ENCODE data around the gene PLXNC1.

PLXNC1 gene

DNA sequence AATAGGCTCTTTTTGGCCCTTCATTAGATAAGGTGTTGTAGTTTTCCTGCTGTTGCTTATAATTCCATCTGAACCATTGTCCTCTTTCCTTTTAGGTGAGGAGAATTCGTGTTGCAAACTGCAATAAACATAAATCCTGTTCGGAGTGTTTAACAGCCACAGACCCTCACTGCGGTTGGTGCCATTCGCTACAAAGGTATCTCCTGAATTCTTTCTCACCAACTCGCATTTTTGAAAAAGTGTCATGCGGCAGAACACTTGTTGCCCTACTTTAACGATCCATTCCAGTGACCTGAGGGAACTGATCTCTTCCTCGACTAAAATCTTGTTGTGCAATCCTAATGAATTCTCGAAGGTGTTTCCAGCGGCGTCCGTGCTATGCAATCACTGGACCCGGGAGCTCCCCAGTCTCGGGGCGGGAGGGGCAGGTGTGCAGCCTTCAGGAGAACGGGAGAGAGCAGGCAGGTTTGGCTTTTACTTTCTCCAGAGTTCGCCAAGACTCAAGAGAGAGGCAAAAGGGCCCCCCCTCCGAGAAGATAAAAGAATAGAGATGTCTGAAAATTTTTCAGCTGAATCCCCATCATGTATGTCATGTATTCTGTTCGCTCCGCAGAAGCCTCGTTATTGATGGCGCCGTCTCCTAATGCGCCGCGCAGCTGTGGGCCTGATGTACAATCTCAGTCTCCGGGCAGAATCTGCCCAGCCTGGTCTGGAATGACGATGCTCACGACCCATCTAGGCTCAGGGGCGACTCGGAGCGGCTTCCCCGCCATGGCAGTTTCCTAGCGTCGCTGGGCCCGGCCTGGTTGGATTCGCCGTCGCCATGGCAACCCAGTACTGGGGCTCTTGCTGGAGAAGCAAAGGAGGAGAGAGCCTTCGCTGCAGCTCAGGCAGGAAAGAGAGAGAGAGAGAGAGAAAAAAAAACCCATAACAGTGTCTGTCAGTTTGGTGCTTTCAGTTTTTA, 38.2 kb downstream of the PLXNC1 start:
- Histone ChIP-seq H3K36me3 (ENCODE audit: control insufficient read depth, insufficient read depth, low read length) (peaks cover 3% of the 10 kb centered on the region), H3K4me1 (ENCODE audit: control insufficient read depth, insufficient read depth, low read length, poor library complexity, severe bottlenecking) (no peaks in the 10 kb centered on the region), H3K9me3 (ENCODE audit: control insufficient read depth, low read length) (no peaks in the 10 kb centered on the region), H3K27me3 (replicated peaks; ENCODE audit: control insufficient read depth, insufficient read depth, low read length, poor library complexity, severe bottlenecking) (no peaks in the 10 kb centered on the region), H3K4me3 (ENCODE audit: insufficient read depth, low read depth, low read length, poor library complexity, severe bottlenecking) (no peak overlapping the region), H3K27ac (ENCODE audit: insufficient read depth, low read length, poor library complexity, severe bottlenecking) (no peak overlapping the region)
- DNase-seq, result no peak

GRCh38 chr12:94187361-94187760, 39.0 kb downstream of the PLXNC1 start:
- no peak for DNase-seq
- no peaks in the 10 kb centered on the region for H3K27me3 ChIP-seq (replicated peaks; ENCODE audit: control insufficient read depth, insufficient read depth, low read length, poor library complexity, severe bottlenecking)
- no peak overlapping the region for H3K27ac ChIP-seq (ENCODE audit: insufficient read depth, low read length, poor library complexity, severe bottlenecking)
- no peaks in the 10 kb centered on the region for H3K9me3 ChIP-seq (ENCODE audit: control insufficient read depth, low read length)
- peaks cover 6% of the 10 kb centered on the region for H3K36me3 ChIP-seq (ENCODE audit: control insufficient read depth, insufficient read depth, low read length)
- H3K4me1 ChIP-seq (ENCODE audit: control insufficient read depth, insufficient read depth, low read length, poor library complexity, severe bottlenecking), result no peaks in the 10 kb centered on the region
- H3K4me3 ChIP-seq (ENCODE audit: insufficient read depth, low read depth, low read length, poor library complexity, severe bottlenecking), result no peak overlapping the region

DNA sequence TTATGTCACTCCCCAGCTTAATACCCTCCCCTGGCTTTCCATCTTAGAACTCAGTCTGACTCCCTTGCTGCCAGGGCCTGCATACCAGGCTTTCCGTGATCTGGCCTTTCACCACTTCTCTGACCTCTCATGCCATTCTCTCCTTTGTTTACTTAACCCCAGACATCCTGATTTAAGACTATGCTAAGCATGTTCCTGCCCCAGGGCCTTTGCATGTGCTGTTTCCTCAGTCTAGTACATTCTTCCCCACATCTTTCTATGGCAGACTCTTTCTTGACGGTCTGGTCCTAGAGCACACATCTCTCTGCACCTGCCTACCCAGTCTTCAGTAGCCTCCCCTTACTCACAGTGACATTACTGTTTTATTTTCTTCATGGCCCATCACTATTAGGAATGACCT, 42.2 kb downstream of the PLXNC1 start:
- no peaks in the 10 kb centered on the region for H3K4me1 ChIP-seq (ENCODE audit: control insufficient read depth, insufficient read depth, low read length, poor library complexity, severe bottlenecking)
- no peak for DNase-seq
- H3K27me3 ChIP-seq (replicated peaks; ENCODE audit: control insufficient read depth, insufficient read depth, low read length, poor library complexity, severe bottlenecking), result no peaks in the 10 kb centered on the region
- H3K4me3 ChIP-seq (ENCODE audit: insufficient read depth, low read depth, low read length, poor library complexity, severe bottlenecking), result no peak overlapping the region
- peaks cover 6% of the 10 kb centered on the region for H3K36me3 ChIP-seq (ENCODE audit: control insufficient read depth, insufficient read depth, low read length)
- no peaks in the 10 kb centered on the region for H3K9me3 ChIP-seq (ENCODE audit: control insufficient read depth, low read length)
- no peak overlapping the region for H3K27ac ChIP-seq (ENCODE audit: insufficient read depth, low read length, poor library complexity, severe bottlenecking)

DNA sequence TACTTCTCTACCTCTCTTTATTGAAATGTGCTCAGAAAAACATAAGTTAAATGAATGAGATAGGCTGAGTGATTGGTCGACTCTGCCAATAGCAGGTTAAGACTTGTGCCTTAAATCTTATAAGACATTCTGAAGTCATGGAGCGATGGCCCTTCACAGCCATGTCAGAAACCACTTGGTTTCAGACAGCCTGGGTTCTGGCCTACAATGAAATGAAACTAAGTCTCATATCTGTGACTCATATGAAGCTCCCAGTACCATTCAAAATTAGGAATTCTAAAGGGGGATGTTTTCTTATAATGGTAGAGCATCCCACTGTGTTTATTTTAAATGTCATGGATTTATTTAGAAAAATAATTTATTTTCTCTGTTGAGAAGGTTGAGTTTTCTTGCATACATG, 42.6 kb downstream of the PLXNC1 start:
- no peak for DNase-seq
- Histone ChIP-seq H3K4me3 (ENCODE audit: insufficient read depth, low read depth, low read length, poor library complexity, severe bottlenecking) (no peak overlapping the region), H3K9me3 (ENCODE audit: control insufficient read depth, low read length) (no peaks in the 10 kb centered on the region), H3K27ac (ENCODE audit: insufficient read depth, low read length, poor library complexity, severe bottlenecking) (no peak overlapping the region), H3K36me3 (ENCODE audit: control insufficient read depth, insufficient read depth, low read length) (peaks cover 6% of the 10 kb centered on the region), H3K4me1 (ENCODE audit: control insufficient read depth, insufficient read depth, low read length, poor library complexity, severe bottlenecking) (no peaks in the 10 kb centered on the region), H3K27me3 (replicated peaks; ENCODE audit: control insufficient read depth, insufficient read depth, low read length, poor library complexity, severe bottlenecking) (no peaks in the 10 kb centered on the region)

DNA sequence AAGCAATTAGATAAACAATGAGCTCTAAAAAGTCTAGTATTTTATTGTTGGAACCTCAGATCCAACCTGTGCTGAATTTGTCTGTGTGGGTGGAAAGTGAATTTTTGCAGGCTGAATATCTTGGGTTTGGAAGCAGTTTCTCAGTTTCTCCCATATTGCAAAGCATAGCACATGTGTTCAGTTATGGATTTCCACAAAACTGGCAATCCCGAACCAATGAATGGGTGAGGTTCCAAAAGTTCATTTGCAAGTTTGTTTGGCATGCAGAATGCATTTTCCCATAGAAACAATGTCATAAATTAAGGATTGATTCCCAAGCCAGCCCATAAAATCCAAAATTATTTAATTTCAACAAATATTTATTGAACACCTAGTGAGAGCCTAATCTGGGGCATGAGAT, 43.4 kb downstream of the PLXNC1 start:
- H3K4me1 ChIP-seq (ENCODE audit: control insufficient read depth, insufficient read depth, low read length, poor library complexity, severe bottlenecking), result no peaks in the 10 kb centered on the region
- DNase-seq, result no peak
- no peaks in the 10 kb centered on the region for H3K27me3 ChIP-seq (replicated peaks; ENCODE audit: control insufficient read depth, insufficient read depth, low read length, poor library complexity, severe bottlenecking)
- H3K36me3 ChIP-seq (ENCODE audit: control insufficient read depth, insufficient read depth, low read length), result peaks cover 6% of the 10 kb centered on the region
- H3K4me3 ChIP-seq (ENCODE audit: insufficient read depth, low read depth, low read length, poor library complexity, severe bottlenecking), result no peak overlapping the region
- no peak overlapping the region for H3K27ac ChIP-seq (ENCODE audit: insufficient read depth, low read length, poor library complexity, severe bottlenecking)
- H3K9me3 ChIP-seq (ENCODE audit: control insufficient read depth, low read length), result no peaks in the 10 kb centered on the region

DNA sequence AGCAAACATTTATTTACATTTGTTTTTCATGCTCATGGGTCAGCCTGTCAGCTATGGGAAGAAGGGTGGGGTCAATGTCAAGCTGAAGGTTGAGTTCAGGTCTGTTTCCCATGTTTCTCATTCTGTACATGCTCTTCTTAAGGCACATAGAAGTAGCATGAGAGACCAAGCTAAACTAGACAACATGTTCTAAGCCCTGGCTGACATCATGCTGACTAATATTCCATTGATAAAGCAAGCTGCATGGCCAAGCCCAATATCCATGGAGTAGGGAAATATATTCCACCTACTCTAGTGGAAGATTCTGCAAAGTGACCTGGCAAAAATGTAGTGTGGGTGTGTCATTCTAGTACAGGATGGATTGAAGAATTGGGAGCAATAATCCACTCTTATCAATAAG, 44.1 kb downstream of the PLXNC1 start:
- no peaks in the 10 kb centered on the region for H3K4me1 ChIP-seq (ENCODE audit: control insufficient read depth, insufficient read depth, low read length, poor library complexity, severe bottlenecking)
- no peak overlapping the region for H3K4me3 ChIP-seq (ENCODE audit: insufficient read depth, low read depth, low read length, poor library complexity, severe bottlenecking)
- no peaks in the 10 kb centered on the region for H3K9me3 ChIP-seq (ENCODE audit: control insufficient read depth, low read length)
- H3K36me3 ChIP-seq (ENCODE audit: control insufficient read depth, insufficient read depth, low read length), result peaks cover 6% of the 10 kb centered on the region
- DNase-seq, result no peak
- H3K27me3 ChIP-seq (replicated peaks; ENCODE audit: control insufficient read depth, insufficient read depth, low read length, poor library complexity, severe bottlenecking), result no peaks in the 10 kb centered on the region
- no peak overlapping the region for H3K27ac ChIP-seq (ENCODE audit: insufficient read depth, low read length, poor library complexity, severe bottlenecking)

DNA sequence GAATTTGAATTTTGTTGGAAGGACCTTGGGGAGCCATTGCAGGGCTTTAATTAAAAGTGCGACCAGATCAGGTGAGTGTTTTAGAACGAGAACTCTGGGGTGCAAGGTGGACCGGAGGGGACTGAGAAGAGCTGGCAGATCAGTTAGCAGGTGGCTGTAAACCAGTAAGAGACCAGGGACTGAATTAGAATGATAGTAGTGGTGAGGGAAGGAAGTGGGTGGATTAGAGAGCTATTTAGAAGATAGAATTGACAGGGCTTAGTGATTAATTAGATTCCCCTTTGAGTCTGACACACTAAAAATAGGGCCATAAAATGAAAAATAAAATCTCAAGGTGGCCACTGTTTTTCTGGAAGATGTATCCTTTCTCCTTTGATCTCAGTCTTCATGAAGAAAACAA, 44.8 kb downstream of the PLXNC1 start:
- DNase-seq, result no peak
- Histone ChIP-seq H3K27me3 (replicated peaks; ENCODE audit: control insufficient read depth, insufficient read depth, low read length, poor library complexity, severe bottlenecking) (no peaks in the 10 kb centered on the region), H3K4me1 (ENCODE audit: control insufficient read depth, insufficient read depth, low read length, poor library complexity, severe bottlenecking) (no peaks in the 10 kb centered on the region), H3K27ac (ENCODE audit: insufficient read depth, low read length, poor library complexity, severe bottlenecking) (no peak overlapping the region), H3K9me3 (ENCODE audit: control insufficient read depth, low read length) (no peaks in the 10 kb centered on the region), H3K36me3 (ENCODE audit: control insufficient read depth, insufficient read depth, low read length) (peaks cover 3% of the 10 kb centered on the region), H3K4me3 (ENCODE audit: insufficient read depth, low read depth, low read length, poor library complexity, severe bottlenecking) (no peak overlapping the region)

DNA sequence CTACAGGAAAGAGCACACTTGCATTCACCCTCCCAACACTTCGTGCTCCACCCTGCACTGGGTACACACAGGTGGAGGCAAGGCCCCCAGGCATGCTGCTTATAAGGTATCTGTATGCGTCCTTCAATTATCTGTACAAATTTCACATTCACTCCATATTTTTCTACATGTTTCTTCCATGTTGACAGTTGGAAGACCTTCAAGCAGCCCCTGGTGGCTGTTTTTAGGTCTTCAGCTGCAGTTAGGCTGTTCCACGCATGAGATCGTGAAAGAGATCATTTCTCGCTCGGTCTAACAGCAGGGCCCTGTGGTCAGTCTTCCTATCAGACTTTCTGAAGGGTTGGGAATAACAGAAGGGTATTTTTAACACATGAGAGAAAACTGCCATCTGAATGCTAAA, 47.1 kb downstream of the PLXNC1 start:
- H3K27me3 ChIP-seq (replicated peaks; ENCODE audit: control insufficient read depth, insufficient read depth, low read length, poor library complexity, severe bottlenecking), result no peaks in the 10 kb centered on the region
- no peak overlapping the region for H3K27ac ChIP-seq (ENCODE audit: insufficient read depth, low read length, poor library complexity, severe bottlenecking)
- H3K4me1 ChIP-seq (ENCODE audit: control insufficient read depth, insufficient read depth, low read length, poor library complexity, severe bottlenecking), result no peaks in the 10 kb centered on the region
- no peaks in the 10 kb centered on the region for H3K9me3 ChIP-seq (ENCODE audit: control insufficient read depth, low read length)
- no peak overlapping the region for H3K4me3 ChIP-seq (ENCODE audit: insufficient read depth, low read depth, low read length, poor library complexity, severe bottlenecking)
- no peak for DNase-seq
- H3K36me3 ChIP-seq (ENCODE audit: control insufficient read depth, insufficient read depth, low read length), result peaks cover 3% of the 10 kb centered on the region

DNA sequence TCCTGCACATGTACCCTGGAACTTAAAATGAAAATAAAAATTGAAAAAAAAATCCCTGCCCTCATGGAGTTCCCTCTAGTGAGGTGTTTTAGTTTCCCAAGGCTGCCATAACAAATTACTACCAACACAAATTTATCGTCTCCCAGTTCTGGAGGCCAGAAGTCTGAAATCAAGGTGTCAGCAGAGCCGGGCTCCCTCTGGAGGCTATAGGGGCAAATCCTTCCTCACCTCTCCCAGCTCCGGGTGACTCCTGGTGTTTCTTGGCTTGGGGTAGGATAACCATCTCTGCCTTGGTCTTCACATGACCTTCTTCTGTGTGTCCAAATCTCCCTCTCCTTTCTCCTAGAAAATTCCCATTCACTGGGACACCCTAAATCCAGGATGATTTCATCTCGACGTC, 50.1 kb downstream of the PLXNC1 start:
- H3K27ac ChIP-seq (ENCODE audit: insufficient read depth, low read length, poor library complexity, severe bottlenecking), result no peak overlapping the region
- H3K4me1 ChIP-seq (ENCODE audit: control insufficient read depth, insufficient read depth, low read length, poor library complexity, severe bottlenecking), result peaks cover 8% of the 10 kb centered on the region
- no peak for DNase-seq
- H3K36me3 ChIP-seq (ENCODE audit: control insufficient read depth, insufficient read depth, low read length), result no peaks in the 10 kb centered on the region
- no peak overlapping the region for H3K4me3 ChIP-seq (ENCODE audit: insufficient read depth, low read depth, low read length, poor library complexity, severe bottlenecking)
- no peaks in the 10 kb centered on the region for H3K27me3 ChIP-seq (replicated peaks; ENCODE audit: control insufficient read depth, insufficient read depth, low read length, poor library complexity, severe bottlenecking)
- no peaks in the 10 kb centered on the region for H3K9me3 ChIP-seq (ENCODE audit: control insufficient read depth, low read length)

DNA sequence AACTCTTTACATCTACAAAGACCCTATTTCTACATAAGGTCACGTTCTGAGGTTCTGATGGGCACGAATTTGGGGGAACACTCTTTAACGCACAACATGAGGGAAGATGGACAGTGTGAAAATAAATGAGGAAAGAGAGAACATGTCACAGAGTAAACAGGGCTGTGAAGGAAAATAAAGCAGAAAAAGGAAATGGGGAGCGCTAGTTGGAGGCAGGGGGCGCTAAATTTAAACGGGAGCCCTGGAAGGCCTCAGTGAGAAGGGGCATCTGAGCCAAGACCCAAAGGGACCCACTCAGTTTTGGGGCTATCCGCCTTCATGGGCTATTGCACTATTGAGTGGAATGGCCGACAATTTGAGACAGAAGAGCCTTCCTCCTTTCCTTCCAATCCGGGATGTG, 50.5 kb downstream of the PLXNC1 start:
- no peak for DNase-seq
- Histone ChIP-seq H3K9me3 (ENCODE audit: control insufficient read depth, low read length) (no peaks in the 10 kb centered on the region), H3K36me3 (ENCODE audit: control insufficient read depth, insufficient read depth, low read length) (no peaks in the 10 kb centered on the region), H3K27me3 (replicated peaks; ENCODE audit: control insufficient read depth, insufficient read depth, low read length, poor library complexity, severe bottlenecking) (no peaks in the 10 kb centered on the region), H3K4me3 (ENCODE audit: insufficient read depth, low read depth, low read length, poor library complexity, severe bottlenecking) (no peak overlapping the region), H3K27ac (ENCODE audit: insufficient read depth, low read length, poor library complexity, severe bottlenecking) (no peak overlapping the region), H3K4me1 (ENCODE audit: control insufficient read depth, insufficient read depth, low read length, poor library complexity, severe bottlenecking) (peaks cover 8% of the 10 kb centered on the region)
